GM18526 (cell line): ENCODE measurements around the gene CLCN1.

ENCODE experiments used
- POLR2A ChIP-seq: IDR thresholded peaks from 3 replicates; pipeline ENCODE4 v1.6.1; 2011; ENCODE audit not compliant: insufficient read length; ENCODE audit errors: extremely low read depth

The CLCN1 gene

GRCh38 chr7:143315776-143316175 lies at the start of gene CLCN1:
TSS of gene CLCN1 (plus strand) at chr7:143316111. CDS start at chr7:143316213, 102 bp downstream.
- no peak for TF ChIP-seq POLR2A

- TF ChIP-seq POLR2A: no peak
These were observed 46.7 kb upstream of the CLCN1 start for GRCh38 chr7:143269251-143269650.

GRCh38 chr7:143271240-143271639 lies 44.7 kb upstream of the CLCN1 start:
- no peak for TF ChIP-seq POLR2A

- TF ChIP-seq POLR2A: no peak
These were observed 43.0 kb upstream of the CLCN1 start for GRCh38 chr7:143272871-143273270.

- no peak for TF ChIP-seq POLR2A
These were observed 36.5 kb upstream of the CLCN1 start for GRCh38 chr7:143279186-143280098.

GRCh38 chr7:143280160-143280559 lies 35.8 kb upstream of the CLCN1 start:
- TF ChIP-seq POLR2A: no peak

- TF ChIP-seq POLR2A: no peak
These were observed 35.3 kb upstream of the CLCN1 start for GRCh38 chr7:143280566-143280965.

GRCh38 chr7:143281529-143281928 lies 34.4 kb upstream of the CLCN1 start:
- TF ChIP-seq POLR2A: no peak

GRCh38 chr7:143282124-143282523 lies 33.8 kb upstream of the CLCN1 start:
- TF ChIP-seq POLR2A: no peak

- no peak for TF ChIP-seq POLR2A
These were observed 32.5 kb upstream of the CLCN1 start for GRCh38 chr7:143283381-143283780.

- no peak for TF ChIP-seq POLR2A
These were observed 31.1 kb upstream of the CLCN1 start, which contains the start of gene TMEM139 for GRCh38 chr7:143284591-143285469. TSS of gene TMEM139 (plus strand) at chr7:143284958. CDS start at chr7:143285958, 1,000 bp downstream.

GRCh38 chr7:143285470-143285778 lies 30.5 kb upstream of the CLCN1 start:
- TF ChIP-seq POLR2A: no peak

- TF ChIP-seq POLR2A: no peak
These were observed 29.9 kb upstream of the CLCN1 start for GRCh38 chr7:143285806-143286521.

GRCh38 chr7:143286522-143286890 lies 29.4 kb upstream of the CLCN1 start:
- TF ChIP-seq POLR2A: no peak

GRCh38 chr7:143287339-143287934 lies 28.5 kb upstream of the CLCN1 start:
- TF ChIP-seq POLR2A: no peak
